OCI-LY1 (cell line): ENCODE results near the gene CYGB.
"Not testable (repeated sequence)": the region's sequence is repeated elsewhere in the genome, so short reads cannot be mapped to it uniquely, and the experiment has no call there.

Source experiments
- CTCF ChIP-seq: fragments of 200-600 bp; sonication (generic), shearing (Covaris generic); IDR thresholded peaks from 2 replicates; pipeline ENCODE4 v1.5.1; 2017; ENCODE audit warnings: mild to moderate bottlenecking, antibody characterized with exemption, low read length, moderate library complexity, mixed read lengths
- EZH2 ChIP-seq: fragments of 200-600 bp; sonication (generic), shearing (Covaris generic); IDR thresholded peaks from 2 replicates; pipeline ENCODE4 v1.8.0; 2017; ENCODE audit warnings: borderline replicate concordance, mixed run types, mild to moderate bottlenecking, antibody characterized with exemption, low read length, moderate library complexity, mixed read lengths

- TF ChIP-seq CTCF, EZH2: not testable (repeated sequence)
Observed at GRCh38 chr17:76521683-76522082, 15.8 kb downstream of the CYGB start.
